Activated naive CD8-positive, alpha-beta T cell treated with anti-CD3 and anti-CD28 coated beads, Interleukin-2, amount 10 ng/mL, durations not matched to agents 7 days and 5 days (primary cell): ENCODE data around the gene RANBP1. TPM values are rescaled to one million over a fixed set of nuclear protein-coding genes. Genes with fewer than 3 reads are reported as not detected.
"Not testable (repeated sequence)": the region's sequence is repeated elsewhere in the genome, so short reads cannot be mapped to it uniquely, and the experiment has no call there.

ENCODE experiments used
- ATAC-seq: fragments of 150-1000 bp; cut with Tn5 transposase; one replicate; pipeline ENCODE4 v1.10.0; 2021; ENCODE audit warnings: low read depth, moderate library complexity
- POLR2A ChIA-PET: fragments of 350-600 bp; sonication (Branson Sonifier 250); formaldehyde crosslinking; loops from one replicate; lab custom pipeline; 2021; ENCODE audit warnings: antibody characterized with exemption; lab: Charles Lee
- DNase-seq: peaks from one replicate; pipeline ENCODE4 v3.0.0; 2021
- H3K27ac Mint-ChIP-seq: one replicate; pipeline ENCODE4 v1.8.0; 2022; ENCODE audit warnings: mild to moderate bottlenecking, mixed read lengths
- H3K27me3 Mint-ChIP-seq: one replicate; pipeline ENCODE4 v1.8.0; 2022; ENCODE audit warnings: mild to moderate bottlenecking, moderate library complexity, mixed read lengths
- H3K36me3 Mint-ChIP-seq: one replicate; pipeline ENCODE4 v1.8.0; 2021; ENCODE audit warnings: mild to moderate bottlenecking, mixed read lengths
- H3K4me1 Mint-ChIP-seq: one replicate; pipeline ENCODE4 v1.8.0; 2021; ENCODE audit warnings: mixed read lengths
- H3K4me3 Mint-ChIP-seq: one replicate; pipeline ENCODE4 v1.8.0; 2022; ENCODE audit warnings: mild to moderate bottlenecking, moderate library complexity, mixed read lengths
- H3K9me3 Mint-ChIP-seq: one replicate; pipeline ENCODE4 v1.8.0; 2021; ENCODE audit warnings: mixed read lengths
- total RNA-seq, 2 experiments: library from RNA; stranded (reverse); gene quantifications; one replicate each; pipeline ENCODE4 v1.2.3, GENCODE V29; 2021

Gene RANBP1
- 100 to 1,000 TPM; 190 to 203 TPM for total RNA-seq

DNA sequence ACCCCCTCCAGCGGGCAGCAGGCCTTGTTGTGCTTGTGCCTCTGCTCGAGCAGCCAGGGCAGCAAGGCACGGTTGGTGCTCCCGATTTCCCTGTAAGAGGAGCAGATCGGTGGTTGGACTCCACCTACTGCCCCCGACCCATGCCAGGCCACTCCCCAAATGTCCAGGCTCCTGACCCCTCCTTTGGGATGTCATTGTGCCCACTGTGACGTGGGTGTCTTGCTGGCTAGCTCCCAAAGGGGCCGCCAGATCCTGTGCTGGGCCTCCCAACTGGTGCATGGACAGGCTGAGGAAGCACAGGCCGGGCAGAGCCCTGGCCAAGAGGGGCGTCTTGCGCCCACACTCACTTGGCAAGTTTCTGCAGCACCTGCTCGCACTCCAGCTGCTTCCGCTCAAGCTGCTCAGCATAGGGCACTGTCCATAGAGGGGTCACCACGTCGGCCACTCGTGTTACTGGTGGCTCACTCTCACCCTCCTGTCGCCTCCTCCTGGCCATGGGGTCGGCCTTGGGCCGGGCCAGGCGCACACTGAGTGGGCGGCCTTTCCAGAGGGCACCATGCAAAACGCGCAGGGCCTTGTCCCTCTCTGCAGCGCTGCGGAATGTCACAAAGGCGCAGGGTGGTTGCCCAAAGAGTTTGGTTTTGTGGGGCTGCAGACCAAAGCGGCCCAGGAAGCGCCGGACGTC lies at the start of gene RANBP1:
Gene RANBP1, plus strand, starts transcription at position 414 of the 685 bp plus-strand sequence. Its CDS starts 81 bp downstream, at position 495.
- Mint-ChIP-seq H3K27ac (peak within 1 kb of the TSS; percentile 98), H3K9me3 (no peaks in the 10 kb centered on the region), H3K4me3 (peak within 1 kb of the TSS; percentile 97), H3K27me3 (no peaks in the 10 kb centered on the region), H3K36me3 (peaks cover 20% of the 10 kb centered on the region), H3K4me1 (peaks cover 33% of the 10 kb centered on the region)
- POLR2A ChIA-PET = interaction anchor here (0.6 to 2.7 kb wide), 5 partner anchors 10 to 383 kb away, joined by 3 to 24 read pairs (median 5); partner anchors contain the start of gene TANGO2
- no peak for ATAC-seq
- DNase-seq = no peak

DNA sequence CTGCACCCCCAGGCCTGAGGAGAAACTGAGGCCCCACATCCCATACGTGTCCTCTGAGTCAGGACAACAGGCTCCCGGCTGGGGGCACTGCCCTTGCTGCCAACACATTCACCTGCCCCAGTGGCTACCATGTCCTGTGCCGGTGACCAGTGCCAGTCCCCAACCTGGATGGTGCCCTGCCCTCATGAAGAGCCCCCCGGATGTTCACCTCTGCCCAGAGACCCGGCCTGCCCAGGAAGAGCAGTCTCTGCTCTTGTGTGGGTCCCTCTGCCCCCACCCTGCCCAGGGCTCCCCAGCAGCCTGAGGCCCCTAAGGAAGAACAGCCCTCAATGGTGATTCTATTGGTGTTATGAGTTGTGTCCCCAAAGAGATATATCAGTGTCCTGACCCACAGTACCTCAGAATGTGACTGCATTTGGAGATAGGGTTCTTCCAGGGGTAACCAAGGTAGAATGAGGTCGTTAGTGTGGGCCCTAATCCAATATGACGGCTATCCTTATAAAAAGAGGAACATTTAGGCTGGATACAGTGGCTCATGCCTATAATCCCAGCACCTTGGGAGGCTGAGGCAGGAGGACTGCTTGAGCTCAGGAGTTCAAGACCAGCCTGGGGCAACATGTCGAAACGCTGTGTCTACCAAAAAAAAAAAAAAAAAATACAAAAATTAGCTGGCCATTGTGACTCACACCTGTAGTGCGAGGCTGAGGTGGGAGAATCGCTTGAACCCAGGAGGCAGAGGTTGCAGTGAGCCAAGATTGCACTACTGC lies 49.1 kb upstream of the RANBP1 start:
- DNase-seq (no peak), ATAC-seq (no peak)
- Mint-ChIP-seq H3K4me3 (no peak overlapping the region), H3K27ac (no peak overlapping the region), H3K27me3 (no peaks in the 10 kb centered on the region), H3K9me3 (no peaks in the 10 kb centered on the region), H3K36me3 (peaks cover 4% of the 10 kb centered on the region), H3K4me1 (no peaks in the 10 kb centered on the region)
- POLR2A ChIA-PET = no interaction called here

DNA sequence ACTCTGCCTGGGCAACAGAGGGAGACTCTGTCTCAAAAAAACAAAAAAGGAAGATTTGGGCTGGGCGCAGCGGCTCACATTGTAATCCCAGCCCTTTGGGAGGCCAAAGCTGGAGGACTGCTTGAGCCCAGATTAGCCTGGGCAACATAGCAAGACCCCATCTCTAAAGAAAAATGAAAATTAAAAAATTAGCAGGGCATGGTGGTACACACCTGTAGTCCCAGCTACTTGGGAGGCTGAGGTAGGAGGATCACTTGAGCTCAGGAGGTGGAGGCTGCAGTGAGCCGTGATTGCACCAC lies 48.6 kb upstream of the RANBP1 start:
- DNase-seq, H3K27ac Mint-ChIP-seq, ATAC-seq, H3K4me1 Mint-ChIP-seq, H3K4me3 Mint-ChIP-seq, POLR2A ChIA-PET, H3K36me3 Mint-ChIP-seq, H3K27me3 Mint-ChIP-seq, H3K9me3 Mint-ChIP-seq: not testable (repeated sequence)

DNA sequence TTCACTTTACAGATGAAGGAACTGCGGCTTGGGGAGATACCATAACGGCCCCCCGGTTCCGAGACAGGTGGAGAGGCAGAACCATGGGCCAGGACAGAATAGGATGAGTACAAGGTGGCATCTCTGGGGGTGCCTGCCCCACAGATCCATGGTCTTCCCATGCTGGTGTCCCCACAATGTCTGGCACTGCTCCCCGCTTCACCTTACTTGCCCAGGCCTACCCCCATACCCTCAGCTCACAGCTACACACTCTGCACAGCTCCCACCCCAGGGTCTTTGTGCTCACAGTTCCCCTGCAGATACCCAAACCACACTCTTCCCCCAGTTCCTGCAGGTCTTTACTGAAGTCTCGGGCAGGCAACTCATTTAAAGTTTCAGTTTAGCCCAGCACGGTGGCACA lies 47.3 kb upstream of the RANBP1 start:
- ATAC-seq (no peak), DNase-seq (no peak)
- Mint-ChIP-seq H3K27ac (no peak overlapping the region), H3K36me3 (peaks cover 3% of the 10 kb centered on the region), H3K9me3 (no peaks in the 10 kb centered on the region), H3K4me3 (no peak overlapping the region), H3K4me1 (no peaks in the 10 kb centered on the region), H3K27me3 (no peaks in the 10 kb centered on the region)
- POLR2A ChIA-PET = interaction anchor here (0.6 kb wide), 1 partner anchor 152 kb away, joined by 3 read pairs; no protein-coding TSS in a partner anchor

DNA sequence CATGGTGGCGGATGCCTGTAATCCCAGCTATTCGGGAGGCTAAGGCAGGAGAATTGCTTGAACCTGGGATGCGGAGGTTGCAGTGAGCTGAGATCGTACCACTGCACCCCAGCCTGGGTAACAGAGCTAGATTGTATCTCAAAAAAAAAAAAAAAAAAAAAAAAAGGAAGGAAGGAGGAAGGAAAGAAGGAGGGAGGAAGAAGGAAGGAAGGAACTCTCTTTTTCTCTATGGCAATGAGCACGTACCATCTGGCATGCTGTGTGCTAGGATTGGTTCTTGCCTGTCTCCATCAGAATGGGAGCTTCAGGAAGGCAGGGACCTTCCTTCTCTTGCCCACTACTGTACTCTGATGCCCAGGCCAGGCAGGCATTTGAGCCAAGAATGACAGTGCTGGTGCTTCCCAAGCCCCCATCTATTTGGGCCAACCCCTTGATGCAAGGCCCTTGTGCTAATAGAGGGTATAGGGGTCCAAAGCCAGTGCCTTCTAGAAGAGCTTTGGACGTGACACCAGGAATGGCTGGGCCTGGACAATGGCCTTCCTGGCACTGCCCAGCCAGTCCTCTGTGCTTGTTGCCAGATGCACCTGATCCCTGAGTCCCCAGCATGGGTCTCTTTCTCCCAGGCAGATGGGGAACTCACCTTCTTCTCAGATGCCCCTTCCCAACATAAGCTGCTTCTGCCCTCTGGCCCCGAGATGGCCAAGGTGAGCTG lies 46.4 kb upstream of the RANBP1 start:
- Mint-ChIP-seq H3K4me1 (no peaks in the 10 kb centered on the region), H3K27ac (no peak overlapping the region), H3K27me3 (no peaks in the 10 kb centered on the region), H3K36me3 (peaks cover 3% of the 10 kb centered on the region), H3K4me3 (no peak overlapping the region), H3K9me3 (no peaks in the 10 kb centered on the region)
- ATAC-seq (no peak), DNase-seq (no peak)
- POLR2A ChIA-PET = interaction anchor here (0.6 kb wide), 1 partner anchor 152 kb away, joined by 3 read pairs; no protein-coding TSS in a partner anchor

DNA sequence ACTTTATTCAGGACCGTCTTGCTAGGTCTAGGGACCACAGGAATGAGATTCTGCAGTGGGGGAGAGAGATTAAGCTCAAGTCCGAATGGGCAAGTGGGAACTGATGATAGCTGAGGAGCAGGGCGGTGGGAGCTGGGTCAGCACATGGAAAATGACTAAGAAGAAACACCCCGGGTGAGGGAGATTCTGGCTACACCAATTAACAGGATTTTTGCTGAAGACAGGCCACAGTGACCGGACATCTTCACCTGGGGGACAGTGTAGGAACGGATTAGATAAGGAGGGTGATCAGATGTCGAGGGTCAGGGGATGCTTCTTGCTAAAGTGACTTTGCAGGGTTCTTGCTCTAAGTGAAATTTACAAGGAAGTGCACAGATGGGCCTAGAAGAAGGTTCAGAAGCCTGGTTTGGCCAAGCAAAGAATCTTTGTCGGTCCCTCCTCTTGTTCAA lies 44.4 kb upstream of the RANBP1 start:
- peaks cover 3% of the 10 kb centered on the region for H3K36me3 Mint-ChIP-seq
- POLR2A ChIA-PET = no interaction called here
- no peaks in the 10 kb centered on the region for H3K9me3 Mint-ChIP-seq
- ATAC-seq (no peak), DNase-seq (no peak)
- no peak overlapping the region for H3K4me3 Mint-ChIP-seq
- H3K27me3 Mint-ChIP-seq = no peaks in the 10 kb centered on the region
- H3K4me1 Mint-ChIP-seq = no peaks in the 10 kb centered on the region
- H3K27ac Mint-ChIP-seq = no peak overlapping the region

DNA sequence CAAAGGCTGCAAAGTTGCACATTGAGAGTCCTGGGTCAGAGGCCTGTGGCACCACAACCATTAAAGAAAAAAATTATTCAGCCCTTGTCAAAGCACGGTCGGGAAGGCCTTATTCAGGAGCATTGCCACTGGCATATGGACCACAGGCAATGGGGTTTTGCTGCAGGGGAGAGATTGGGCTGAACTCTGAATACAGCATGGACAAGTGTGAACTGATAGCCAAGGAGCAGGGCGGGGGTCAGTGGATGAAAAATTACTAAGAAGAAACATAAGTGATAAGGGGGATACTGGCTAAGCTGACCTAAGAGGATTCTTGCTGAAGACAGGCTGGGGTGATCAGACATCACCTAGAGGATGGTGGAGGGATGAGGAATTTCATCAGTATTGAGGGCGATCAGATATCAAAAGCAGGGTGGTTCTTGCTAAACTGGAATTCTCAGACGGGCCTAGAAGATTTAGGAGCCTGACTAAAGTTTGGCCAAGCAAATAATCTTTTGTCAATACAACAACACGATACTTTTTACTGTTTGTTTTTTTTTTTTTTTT lies 39.2 kb upstream of the RANBP1 start:
- Mint-ChIP-seq H3K36me3 (no peaks in the 10 kb centered on the region), H3K27ac (no peak overlapping the region)
- POLR2A ChIA-PET = no interaction called here

DNA sequence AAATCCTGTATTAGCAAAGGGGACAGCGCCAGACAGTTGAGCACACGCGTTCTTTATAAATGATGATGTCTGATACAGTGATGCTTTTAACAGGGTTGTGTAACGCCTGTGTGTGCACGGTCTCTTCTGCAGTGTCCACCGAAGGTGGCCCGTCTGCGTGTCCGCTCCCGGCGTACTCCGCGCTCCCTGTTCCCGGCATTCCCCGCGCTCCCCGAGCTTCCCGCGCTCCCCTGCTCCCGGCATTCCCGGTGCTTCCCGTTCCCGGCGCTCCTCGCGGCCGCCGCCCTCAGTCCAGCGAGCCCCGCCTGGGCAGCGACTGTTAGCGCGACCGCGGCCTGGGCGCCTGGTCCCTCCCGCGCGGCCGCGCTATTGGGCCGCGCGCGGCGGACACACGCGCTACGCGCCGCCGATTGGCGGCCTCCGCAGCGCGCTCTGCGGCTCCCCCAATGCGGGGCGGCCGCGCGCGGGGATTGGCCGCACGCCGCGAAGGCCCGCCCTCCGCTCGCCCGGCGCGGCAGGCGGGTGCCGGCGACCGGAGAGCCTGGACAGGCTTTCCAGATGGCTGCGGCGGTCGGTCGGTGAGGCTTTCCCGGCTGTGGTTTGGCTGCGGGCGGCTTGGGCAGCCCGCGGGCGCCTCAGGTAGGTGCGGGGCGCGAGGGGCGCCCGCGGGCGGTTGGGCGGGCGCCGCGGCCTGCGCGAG lies 36.0 kb upstream of the RANBP1 start, which contains the start of gene DGCR8:
Gene DGCR8, plus strand, starts transcription at position 497 of the 700 bp plus-strand sequence. CDS start 5,723 bp downstream, outside the sequence.
- H3K27me3 Mint-ChIP-seq = no peaks in the 10 kb centered on the region
- POLR2A ChIA-PET = no interaction called here
- ATAC-seq = peak; percentile 90

More for the DNA sequence above, 39.2 kb upstream of the RANBP1 start:
- Mint-ChIP-seq H3K9me3 (no peaks in the 10 kb centered on the region), H3K27me3 (no peaks in the 10 kb centered on the region), H3K4me3 (no peak overlapping the region), H3K4me1 (peaks cover 9% of the 10 kb centered on the region)
- DNase-seq (no peak), ATAC-seq (no peak)

DNA sequence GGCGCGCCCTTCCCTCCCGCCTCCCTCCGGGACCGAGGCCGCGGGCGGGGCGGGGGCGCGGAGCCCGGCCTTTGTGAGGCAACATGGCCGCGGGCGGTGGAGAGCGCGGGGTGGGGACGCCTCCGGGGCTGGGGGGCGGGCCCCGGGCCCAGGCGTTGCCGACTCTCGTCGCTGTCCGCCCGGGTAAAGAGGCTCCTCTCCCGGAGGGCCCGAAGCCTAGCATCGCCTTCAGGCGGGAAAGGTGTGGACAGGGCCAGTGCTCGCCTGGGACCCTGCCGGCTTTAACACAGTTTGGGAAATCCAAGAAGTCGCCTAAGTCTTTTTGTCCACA lies 35.5 kb upstream of the RANBP1 start:
- DNase-seq = peak; percentile 81
- no peaks in the 10 kb centered on the region for H3K36me3 Mint-ChIP-seq
- peak; percentile 68 for ATAC-seq
- H3K27ac Mint-ChIP-seq = peak overlapping the region; percentile 84
- H3K4me1 Mint-ChIP-seq = peaks cover 32% of the 10 kb centered on the region
- POLR2A ChIA-PET = no interaction called here
- no peaks in the 10 kb centered on the region for H3K27me3 Mint-ChIP-seq
- H3K4me3 Mint-ChIP-seq = peak overlapping the region; percentile 90
- no peaks in the 10 kb centered on the region for H3K9me3 Mint-ChIP-seq

More for the DNA sequence above, 36.0 kb upstream of the RANBP1 start, which contains the start of gene DGCR8:
- Mint-ChIP-seq H3K4me1 (peaks cover 32% of the 10 kb centered on the region), H3K9me3 (no peaks in the 10 kb centered on the region), H3K36me3 (no peaks in the 10 kb centered on the region), H3K4me3 (peak within 1 kb of the TSS; percentile 90), H3K27ac (peak within 1 kb of the TSS; percentile 84)
- DNase-seq = peak; percentile 89

DNA sequence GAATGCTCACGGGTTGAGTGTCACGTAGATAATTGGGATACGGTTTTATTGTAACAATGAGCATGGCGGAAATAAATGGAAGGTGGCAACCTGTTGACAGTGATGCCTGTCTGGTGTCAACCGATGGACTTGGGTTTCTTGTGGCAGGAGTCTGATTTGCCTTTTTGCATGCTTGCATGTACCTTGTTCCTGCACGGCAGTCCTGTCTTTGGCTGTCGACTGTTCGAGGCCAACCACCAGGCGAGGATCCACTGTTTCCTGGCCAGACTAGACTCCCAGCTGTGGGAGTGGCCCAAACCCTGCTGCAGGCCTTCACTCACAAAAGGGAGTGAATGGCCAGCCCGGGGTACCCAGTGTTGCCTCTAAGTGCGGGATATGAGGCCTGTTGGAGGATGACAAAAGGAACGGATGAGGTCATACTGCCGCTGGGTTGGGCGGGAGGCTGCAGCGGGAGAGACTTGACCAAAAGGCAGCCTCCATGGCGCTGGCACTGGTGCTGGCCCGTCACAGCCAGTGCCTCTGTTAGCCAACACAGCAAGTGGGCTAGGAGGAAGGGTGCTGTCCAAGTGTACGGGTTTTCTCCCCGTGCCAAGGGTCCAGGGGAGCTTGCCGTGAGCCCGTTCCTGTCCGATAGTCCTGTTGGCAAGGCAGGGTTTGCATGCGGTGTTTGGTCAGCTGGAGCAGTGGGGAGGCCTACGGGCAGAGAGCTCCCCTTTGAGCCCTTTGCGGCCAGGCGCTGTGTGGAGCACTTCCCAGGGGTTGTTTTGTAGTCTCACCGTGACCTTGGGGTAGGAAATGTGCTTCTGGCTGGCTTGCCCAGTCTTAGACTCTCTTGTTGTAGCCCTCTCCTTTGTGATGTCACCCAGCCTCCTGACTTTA lies 34.9 kb upstream of the RANBP1 start:
- no peak for DNase-seq
- peak overlapping the region; percentile 84 for H3K27ac Mint-ChIP-seq
- peaks cover 32% of the 10 kb centered on the region for H3K4me1 Mint-ChIP-seq
- H3K36me3 Mint-ChIP-seq = peaks cover under 1% of the 10 kb centered on the region
- peak overlapping the region; percentile 90 for H3K4me3 Mint-ChIP-seq
- no peaks in the 10 kb centered on the region for H3K27me3 Mint-ChIP-seq
- ATAC-seq = no peak
- no peaks in the 10 kb centered on the region for H3K9me3 Mint-ChIP-seq
- POLR2A ChIA-PET = interaction anchor here (0.9 kb wide), 1 partner anchor 50 kb away, joined by 3 read pairs; no protein-coding TSS in a partner anchor

DNA sequence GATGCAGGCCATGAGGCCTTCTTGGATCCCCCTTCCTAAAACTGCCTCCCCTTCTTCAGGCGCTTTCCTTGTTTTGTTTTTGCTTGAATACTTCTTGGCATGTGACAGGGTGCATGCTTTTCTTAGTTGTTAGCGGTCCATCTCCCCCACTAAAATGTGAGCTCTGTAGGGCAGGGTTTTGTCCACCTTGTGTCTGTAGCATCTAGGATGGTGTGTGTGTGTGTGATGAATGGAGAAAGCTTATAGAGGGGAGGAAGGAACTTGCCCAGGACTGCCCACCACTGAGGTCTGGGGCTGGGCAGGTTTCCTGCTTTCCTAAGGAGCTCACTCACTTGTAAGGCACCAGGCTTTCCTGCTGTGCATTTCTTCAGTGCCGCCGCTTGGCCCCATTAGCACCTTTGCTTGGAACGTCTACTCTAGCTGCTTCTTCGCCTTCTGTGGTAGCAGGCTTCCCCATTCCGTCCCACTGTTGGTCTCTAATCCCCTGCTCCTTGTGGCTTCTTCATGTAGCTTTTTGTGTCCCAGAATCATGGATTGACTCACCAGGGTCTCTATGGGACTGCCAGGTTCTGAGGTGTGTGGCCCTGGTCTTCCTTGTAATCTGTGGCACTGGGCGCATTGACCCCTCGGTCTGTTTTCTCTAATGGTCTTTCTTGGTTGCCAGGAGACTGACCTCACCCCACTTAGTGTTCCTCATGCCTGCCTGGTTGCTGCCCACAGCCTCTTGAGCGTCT lies 32.6 kb upstream of the RANBP1 start:
- no peaks in the 10 kb centered on the region for H3K9me3 Mint-ChIP-seq
- H3K36me3 Mint-ChIP-seq = peaks cover 14% of the 10 kb centered on the region
- no peaks in the 10 kb centered on the region for H3K27me3 Mint-ChIP-seq
- H3K4me1 Mint-ChIP-seq = peaks cover 38% of the 10 kb centered on the region
- POLR2A ChIA-PET = interaction anchor here (1.3 kb wide), 1 partner anchor 29 kb away, joined by 3 read pairs; no protein-coding TSS in a partner anchor
- peak overlapping the region; percentile 30 for H3K4me3 Mint-ChIP-seq
- peak overlapping the region; percentile 7 for H3K27ac Mint-ChIP-seq
- no peak for ATAC-seq
- DNase-seq = no peak
